ENCODE measurements around the gene CHAC1. TPM values are rescaled to one million over a fixed set of nuclear protein-coding genes. Genes with fewer than 3 reads are reported as not detected.

The CHAC1 gene
- total RNA-seq, 1 donor from 2014 or later = 25.3 TPM

DNA sequence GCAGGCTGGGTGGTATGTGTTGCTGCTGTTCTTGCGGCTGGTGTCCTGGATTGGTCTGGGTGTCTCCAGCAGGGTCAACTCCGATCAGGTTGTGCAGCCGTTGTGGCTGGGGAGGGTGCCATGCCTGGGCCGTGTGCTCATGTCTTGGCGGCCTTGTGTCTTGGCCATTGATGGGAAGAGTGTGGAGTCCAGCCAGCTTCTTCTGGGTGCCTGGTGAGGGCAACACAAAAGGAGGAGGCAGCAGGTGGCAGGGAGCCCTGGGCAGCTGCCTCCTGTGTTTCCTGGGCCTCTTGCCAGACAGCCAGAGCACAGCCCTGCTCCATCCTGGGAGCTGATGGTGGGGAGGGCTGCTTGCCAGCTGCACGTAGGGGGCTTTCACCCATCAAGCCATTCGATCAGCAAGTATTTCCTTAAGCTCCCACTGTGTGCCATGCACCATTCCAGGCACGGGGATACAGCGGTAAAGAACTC lies 4.3 kb downstream of the CHAC1 start:
- Histone ChIP-seq H3K27ac (no peak overlapping the region), H3K9me3 (no peaks in the 10 kb centered on the region), H3K4me1 (peaks cover 14% of the 10 kb centered on the region), H3K36me3 (no peaks in the 10 kb centered on the region), H3K27me3 (no peaks in the 10 kb centered on the region), H3K4me3 (no peak overlapping the region)
- no peak for DNase-seq (ENCODE audit: extremely low spot score in 2 of 2)
- TF ChIP-seq POLR2AphosphoS5 (IDR thresholded peaks at IDR 0.05; ENCODE audit: insufficient read depth in 1 of 2, low read depth in 1 of 2) = no peak
- TF ChIP-seq, protein P1, sequence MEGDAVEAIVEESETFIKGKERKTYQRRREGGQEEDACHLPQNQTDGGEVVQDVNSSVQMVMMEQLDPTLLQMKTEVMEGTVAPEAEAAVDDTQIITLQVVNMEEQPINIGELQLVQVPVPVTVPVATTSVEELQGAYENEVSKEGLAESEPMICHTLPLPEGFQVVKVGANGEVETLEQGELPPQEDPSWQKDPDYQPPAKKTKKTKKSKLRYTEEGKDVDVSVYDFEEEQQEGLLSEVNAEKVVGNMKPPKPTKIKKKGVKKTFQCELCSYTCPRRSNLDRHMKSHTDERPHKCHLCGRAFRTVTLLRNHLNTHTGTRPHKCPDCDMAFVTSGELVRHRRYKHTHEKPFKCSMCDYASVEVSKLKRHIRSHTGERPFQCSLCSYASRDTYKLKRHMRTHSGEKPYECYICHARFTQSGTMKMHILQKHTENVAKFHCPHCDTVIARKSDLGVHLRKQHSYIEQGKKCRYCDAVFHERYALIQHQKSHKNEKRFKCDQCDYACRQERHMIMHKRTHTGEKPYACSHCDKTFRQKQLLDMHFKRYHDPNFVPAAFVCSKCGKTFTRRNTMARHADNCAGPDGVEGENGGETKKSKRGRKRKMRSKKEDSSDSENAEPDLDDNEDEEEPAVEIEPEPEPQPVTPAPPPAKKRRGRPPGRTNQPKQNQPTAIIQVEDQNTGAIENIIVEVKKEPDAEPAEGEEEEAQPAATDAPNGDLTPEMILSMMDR (IDR thresholded peaks at IDR 0.05) = no peak
- no peak for TF ChIP-seq POLR2A (IDR thresholded peaks at IDR 0.05)
- intact Hi-C loops (cut with DNase I) = no loop called here

DNA sequence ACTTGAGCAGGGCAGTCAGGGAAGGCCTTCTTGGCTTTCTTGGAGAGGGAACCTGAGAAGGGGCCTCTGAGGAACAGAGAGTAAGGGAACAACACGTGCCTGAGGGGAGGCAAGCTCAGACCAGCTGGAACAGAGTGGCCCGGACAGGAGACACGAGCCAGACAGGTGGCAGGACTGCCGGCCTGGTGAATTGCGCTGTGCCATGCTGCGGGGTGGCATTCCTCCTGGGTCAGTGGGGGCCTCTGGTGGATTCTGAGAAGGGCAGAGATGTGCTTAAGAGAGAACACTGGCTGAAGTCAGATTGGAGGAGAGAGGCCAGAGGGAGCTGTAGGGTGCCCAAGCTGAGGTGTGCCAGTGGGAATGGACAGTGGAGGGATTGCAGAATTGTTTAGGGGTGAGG lies 4.9 kb downstream of the CHAC1 start:
- H3K27ac ChIP-seq = no peak overlapping the region
- no peaks in the 10 kb centered on the region for H3K27me3 ChIP-seq
- peaks cover 11% of the 10 kb centered on the region for H3K4me1 ChIP-seq
- no peak for DNase-seq (ENCODE audit: extremely low spot score in 2 of 2)
- H3K4me3 ChIP-seq = no peak overlapping the region
- no peaks in the 10 kb centered on the region for H3K36me3 ChIP-seq
- intact Hi-C loops (cut with DNase I) = no loop called here
- H3K9me3 ChIP-seq = no peaks in the 10 kb centered on the region
- TF ChIP-seq, protein P1 (IDR thresholded peaks at IDR 0.05) = no peak
- no peak for TF ChIP-seq POLR2AphosphoS5 (IDR thresholded peaks at IDR 0.05; ENCODE audit: insufficient read depth in 1 of 2, low read depth in 1 of 2)
- TF ChIP-seq POLR2A (IDR thresholded peaks at IDR 0.05) = no peak

DNA sequence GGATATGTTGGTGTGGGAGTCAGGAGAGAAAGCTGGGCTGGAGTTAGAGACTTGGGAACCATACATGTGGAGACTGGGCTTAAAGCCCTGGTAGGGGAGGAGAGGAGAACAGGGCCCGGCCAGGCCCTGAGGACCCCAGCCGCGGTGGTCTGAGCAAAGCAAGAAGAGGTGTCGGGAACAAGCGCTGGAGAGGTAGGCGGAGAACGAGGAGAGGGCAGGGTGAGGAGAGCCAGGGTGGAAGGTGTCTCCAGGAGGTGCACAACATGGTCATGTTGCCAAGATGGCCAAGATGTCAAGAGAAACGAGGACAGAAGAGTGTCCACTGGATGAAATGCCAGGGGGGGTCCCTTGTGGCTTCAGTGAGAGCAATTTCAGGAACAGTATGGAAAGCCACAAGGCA lies 5.5 kb downstream of the CHAC1 start:
- Histone ChIP-seq H3K36me3 (no peaks in the 10 kb centered on the region), H3K4me1 (peaks cover 6% of the 10 kb centered on the region), H3K9me3 (no peaks in the 10 kb centered on the region), H3K27me3 (no peaks in the 10 kb centered on the region), H3K27ac (no peak overlapping the region), H3K4me3 (no peak overlapping the region)
- intact Hi-C loops (cut with DNase I) = no loop called here
- DNase-seq (ENCODE audit: extremely low spot score in 2 of 2) = no peak
- TF ChIP-seq, protein P1 (IDR thresholded peaks at IDR 0.05) = no peak
- TF ChIP-seq POLR2AphosphoS5 (IDR thresholded peaks at IDR 0.05; ENCODE audit: insufficient read depth in 1 of 2, low read depth in 1 of 2) = no peak
- TF ChIP-seq POLR2A (IDR thresholded peaks at IDR 0.05) = no peak

DNA sequence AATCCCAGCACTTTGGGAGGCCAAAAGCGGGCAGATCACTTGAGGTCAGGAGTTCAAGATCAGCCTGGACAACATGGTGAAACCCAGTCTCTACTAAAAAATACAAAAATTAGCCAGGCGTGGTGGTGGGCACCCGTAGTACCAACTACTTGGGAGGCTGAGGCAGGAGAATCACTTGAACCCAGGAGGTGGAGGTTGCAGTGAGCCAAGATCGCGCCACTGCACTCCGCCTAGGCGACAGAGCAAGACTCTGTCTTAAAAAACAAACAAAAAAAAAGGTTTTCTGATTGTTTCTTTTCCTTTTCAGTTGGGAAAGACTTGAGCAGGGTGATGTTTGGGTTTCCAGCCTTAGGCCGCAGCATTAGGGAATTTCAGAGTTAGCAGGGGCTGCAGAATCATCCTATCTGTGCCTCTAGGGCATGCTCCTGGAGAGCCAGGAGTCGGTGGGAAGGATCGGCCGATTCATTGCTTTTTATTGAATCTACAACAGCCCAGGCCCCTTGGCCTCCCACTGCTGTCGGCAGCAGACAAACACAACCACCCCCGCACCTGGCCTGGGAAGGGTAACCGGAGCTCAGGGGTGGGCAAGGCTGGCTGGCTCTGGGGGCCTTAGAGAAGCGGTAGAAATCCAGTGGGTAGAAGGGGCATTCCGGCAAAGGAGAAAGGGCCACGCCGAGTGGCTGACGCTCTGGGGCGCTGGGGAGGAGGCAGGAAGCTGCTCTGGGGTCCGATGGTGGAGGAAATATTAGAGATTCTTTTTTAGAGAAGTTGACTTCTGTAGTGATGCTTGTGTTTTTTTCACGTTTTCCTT lies 6.3 kb downstream of the CHAC1 start:
- no peak for TF ChIP-seq POLR2A (IDR thresholded peaks at IDR 0.05)
- no peak overlapping the region for H3K27ac ChIP-seq
- intact Hi-C loops (cut with DNase I) = no loop called here
- H3K9me3 ChIP-seq = no peaks in the 10 kb centered on the region
- DNase-seq (ENCODE audit: extremely low spot score in 2 of 2) = no peak
- no peaks in the 10 kb centered on the region for H3K36me3 ChIP-seq
- H3K4me3 ChIP-seq = no peak overlapping the region
- no peaks in the 10 kb centered on the region for H3K4me1 ChIP-seq
- H3K27me3 ChIP-seq = no peaks in the 10 kb centered on the region

DNA sequence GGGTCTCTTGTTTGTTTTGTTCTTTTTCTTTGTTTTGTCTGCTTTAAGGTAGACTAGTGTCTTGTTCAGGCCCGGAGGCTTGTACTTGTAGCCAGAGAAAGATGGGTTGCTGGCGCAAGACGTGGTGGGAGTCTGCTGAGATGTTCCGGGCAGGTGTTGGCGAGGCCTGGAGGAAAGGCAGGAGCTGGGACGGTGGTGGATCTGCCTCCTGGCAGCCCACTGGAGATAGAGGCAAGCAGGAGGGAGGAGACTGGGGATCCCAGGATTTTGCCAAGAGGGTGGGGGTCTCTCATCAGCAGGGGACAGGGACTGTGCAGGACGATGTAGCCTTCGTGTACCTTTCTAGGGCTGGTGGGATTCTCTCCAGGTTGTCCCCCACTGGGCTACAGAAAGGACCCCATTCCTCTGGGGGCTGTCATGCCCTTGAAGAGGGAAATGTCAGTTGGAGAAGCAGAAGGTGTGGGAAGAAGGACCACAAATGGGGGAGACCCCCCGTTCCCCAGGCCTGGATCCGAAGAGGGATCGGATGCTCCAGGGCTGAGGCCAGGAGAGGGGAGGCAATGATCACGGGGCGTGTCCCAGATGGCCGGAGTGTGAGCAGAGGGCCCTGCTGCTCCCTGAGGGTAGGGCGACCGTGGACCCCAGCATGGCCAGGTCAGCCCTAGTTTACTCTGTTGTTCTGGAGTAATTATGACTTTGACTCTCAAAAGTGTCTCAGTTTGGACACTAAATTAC lies 7.0 kb downstream of the CHAC1 start:
- no peak for TF ChIP-seq POLR2AphosphoS5 (IDR thresholded peaks at IDR 0.05; ENCODE audit: insufficient read depth in 1 of 2, low read depth in 1 of 2)
- no peak for TF ChIP-seq POLR2A (IDR thresholded peaks at IDR 0.05)
- TF ChIP-seq, protein P1 (IDR thresholded peaks at IDR 0.05) = no peak
- Histone ChIP-seq H3K9me3 (no peaks in the 10 kb centered on the region), H3K4me3 (no peak overlapping the region), H3K4me1 (peaks cover 2% of the 10 kb centered on the region), H3K27me3 (no peaks in the 10 kb centered on the region), H3K36me3 (no peaks in the 10 kb centered on the region), H3K27ac (no peak overlapping the region)
- intact Hi-C loops (cut with DNase I) = no loop called here
- no peak for DNase-seq (ENCODE audit: extremely low spot score in 2 of 2)
